A673 (cell line): ENCODE measurements around the gene TES.

Source experiments
- CTCF ChIP-seq: fragments of 300-800, 200-600 bp; sonication (generic); conservative IDR thresholded peaks from 2 replicates; pipeline ENCODE4 v1.5.1; 2017; ENCODE audit warnings: low read depth, mild to moderate bottlenecking, antibody characterized with exemption, low read length, moderate library complexity, mixed read lengths
- EZH2 ChIP-seq: fragments of 200-600 bp; sonication (generic); IDR thresholded peaks from 2 replicates; pipeline ENCODE4 v1.6.1; 2017; ENCODE audit warnings: borderline replicate concordance, low read depth, mild to moderate bottlenecking, mixed read lengths, antibody characterized with exemption, low read length; ENCODE audit not compliant: poor library complexity, severe bottlenecking

DNA sequence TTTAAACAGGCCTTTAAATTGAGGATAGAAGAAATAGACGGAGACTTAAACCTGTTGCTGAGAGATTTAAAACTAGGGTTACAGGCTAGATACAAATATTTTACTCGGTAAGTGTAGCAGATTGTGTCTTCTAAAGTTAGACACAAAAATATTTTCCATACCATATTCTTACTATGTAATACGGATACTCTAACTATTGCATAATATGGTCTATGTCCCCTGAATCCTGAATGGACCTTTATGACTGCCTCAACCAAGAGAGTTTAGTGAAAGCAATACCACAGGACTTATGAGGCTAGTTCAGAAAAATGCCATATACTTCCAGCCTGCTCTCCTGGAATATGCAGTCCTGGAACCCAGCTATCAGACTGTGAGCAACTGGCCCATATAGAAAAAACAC is 13.4 kb upstream of the TES start:
- TF ChIP-seq CTCF, result no peak
- TF ChIP-seq EZH2, result no peak
